SK-N-SH (cell line): ENCODE data around the gene ARHGAP10.

Experiments used
- GATA2 ChIP-seq: sonication (generic); formaldehyde crosslinking; IDR thresholded peaks from 2 replicates; pipeline ENCODE4 v1.5.0; 2020; ENCODE audit warnings: mild to moderate bottlenecking, missing genetic modification reagents
- RFX5 ChIP-seq: IDR thresholded peaks from 2 replicates; pipeline ENCODE4 v1.6.1; 2012; ENCODE audit warnings: mild to moderate bottlenecking, improper control_type of control experiment, low read length
- USF2 ChIP-seq: fragments of 150-350 bp; IDR thresholded peaks from 2 replicates; pipeline ENCODE4 v1.6.1; 2017; ENCODE audit warnings: antibody characterized with exemption, low read length, low read depth, borderline replicate concordance

GRCh38 chr4:147842573-147842972, 110.7 kb downstream of the ARHGAP10 start:
- TF ChIP-seq RFX5 (no peak), USF2 (no peak), GATA2 (CRISPR knock-in tag) (no peak)
